HCT116 (cell line): ENCODE data around the gene TLR7. TPM values are rescaled to one million over a fixed set of nuclear protein-coding genes. Genes with fewer than 3 reads are reported as not detected.

ENCODE experiments used
- ATAC-seq: fragments of 200-7000 bp; cut with Tn5 transposase; 2 replicates; pipeline ENCODE4 v1.9.1; 2020; ENCODE audit warnings: mild to moderate bottlenecking, moderate library complexity
- BruUV-seq: library from RNA; stranded (reverse); fragments of 400-500 nt; replicated peaks from 2 replicates; lab custom pipeline; 2021; lab: Mats Ljungman, UMichigan
- CTCF ChIA-PET: fragments of 300-600 bp; sonication (Branson Sonifier 250); formaldehyde crosslinking; loops from one replicate; lab custom pipeline; 2021; ENCODE audit warnings: antibody characterized with exemption; lab: Charles Lee
- POLR2A ChIA-PET: fragments of 300-600, 350-600 bp; sonication (Branson Sonifier 250); formaldehyde crosslinking; loops from one replicate; lab custom pipeline; 2021; ENCODE audit warnings: antibody characterized with exemption; lab: Charles Lee
- RAD21 ChIA-PET, 2 experiments: fragments of 300-600 bp; sonication (Branson Sonifier 250); formaldehyde crosslinking; loops; one replicate each; lab custom pipeline; 2023; ENCODE audit warnings: low total read pairs in 2 of 2; ENCODE audit not compliant: uncharacterized antibody in 2 of 2, unreplicated experiment in 2 of 2, low non-redundant PET in 1 of 2; lab: Charles Lee
- DNase-seq: peaks from one replicate; pipeline ENCODE4 v3.0.0-alpha.2; 2010; ENCODE audit warnings: low read depth, low spot score
- H2AFZ ChIP-seq: fragments of 200-600 bp; shearing (Covaris generic), sonication (generic); 2 replicates; pipeline ENCODE4 v1.6.1; 2017; ENCODE audit warnings: low read depth, mixed run types, mixed read lengths, antibody characterized with exemption, low read length; ENCODE audit not compliant: poor library complexity, severe bottlenecking
- H3K27ac ChIP-seq: 2 replicates; pipeline ENCODE4 v1.5.1; 2012; ENCODE audit warnings: low read depth, low read length
- H3K27me3 ChIP-seq: fragments of 200-600 bp; sonication (generic); 2 replicates; pipeline ENCODE4 v1.6.1; 2016; ENCODE audit warnings: mixed run types, low read length, mixed read lengths; ENCODE audit not compliant: insufficient read depth
- H3K36me3 ChIP-seq, 2 experiments: fragments of 200-500 bp in 1 of 2; fragments of 200-600 bp in 1 of 2; sonication (Bioruptor generic) in 1 of 2; sonication (generic) in 1 of 2; 2 replicates each; pipeline versions ENCODE4 v1.5.1 to v1.6.1; 2014 to 2016; ENCODE audit warnings: low read length in 2 of 2, inconsistent platforms in 1 of 2, mixed read lengths in 1 of 2, mixed run types in 1 of 2; ENCODE audit not compliant: insufficient read depth in 2 of 2, control insufficient read depth in 1 of 2
- H3K4me1 ChIP-seq, 2 experiments: fragments of 200-600 bp in 1 of 2; sonication (generic) in 1 of 2; 2 replicates each; pipeline versions ENCODE4 v1.5.1 to v1.6.1; 2012 to 2017; ENCODE audit warnings: low read length in 2 of 2, inconsistent platforms in 1 of 2, mild to moderate bottlenecking in 1 of 2, mixed read lengths in 1 of 2, mixed run types in 1 of 2, moderate library complexity in 1 of 2; ENCODE audit not compliant: insufficient read depth in 2 of 2, control insufficient read depth in 1 of 2
- H3K4me2 ChIP-seq: fragments of 200-600 bp; sonication (generic); 2 replicates; pipeline ENCODE4 v1.6.1; 2017; ENCODE audit warnings: mixed run types, low read length, mixed read lengths
- H3K4me3 ChIP-seq, 2 experiments: fragments of 200-600 bp in 1 of 2; sonication (generic) in 1 of 2; replicated peaks in 1 of 2; 2 replicates each; pipeline ENCODE4 v1.5.1; 2011 to 2016; ENCODE audit warnings: low read length in 2 of 2, control low read depth in 1 of 2, low read depth in 1 of 2, mild to moderate bottlenecking in 1 of 2, mixed read lengths in 1 of 2, mixed run types in 1 of 2
- H3K79me2 ChIP-seq: fragments of 200-600 bp; sonication (generic); 2 replicates; pipeline ENCODE4 v1.6.1; 2017; ENCODE audit warnings: mild to moderate bottlenecking, mixed run types, low read length, moderate library complexity, mixed read lengths; ENCODE audit not compliant: insufficient read depth
- H3K9ac ChIP-seq: fragments of 200-600 bp; sonication (generic); 2 replicates; pipeline ENCODE4 v1.6.1; 2016; ENCODE audit warnings: low read length, mixed read lengths
- H3K9me2 ChIP-seq: fragments of 200-600 bp; sonication (generic), shearing (Covaris generic); 2 replicates; pipeline ENCODE4 v1.6.1; 2017; ENCODE audit warnings: mixed run types, mild to moderate bottlenecking, moderate library complexity; ENCODE audit not compliant: insufficient read depth
- H3K9me3 ChIP-seq, 2 experiments: fragments of 200-500 bp in 1 of 2; fragments of 200-600 bp in 1 of 2; sonication (Bioruptor generic) in 1 of 2; sonication (generic) in 1 of 2; 2 replicates each; pipeline ENCODE4 v1.6.1; 2014 to 2017; ENCODE audit warnings: low read length in 2 of 2, mixed read lengths in 2 of 2, inconsistent platforms in 1 of 2, low read depth in 1 of 2, mild to moderate bottlenecking in 1 of 2, mixed run types in 1 of 2, moderate library complexity in 1 of 2; ENCODE audit not compliant: control insufficient read depth in 1 of 2, insufficient read depth in 1 of 2
- H4K20me1 ChIP-seq: fragments of 200-600 bp; sonication (generic), shearing (Covaris generic); 2 replicates; pipeline ENCODE4 v1.6.1; 2017; ENCODE audit warnings: mixed run types, mild to moderate bottlenecking, moderate library complexity; ENCODE audit not compliant: insufficient read depth
- CEBPB ChIP-seq: IDR thresholded peaks from 2 replicates; pipeline ENCODE4 v1.6.1; 2012; ENCODE audit warnings: low read depth
- EGR1 ChIP-seq: IDR thresholded peaks from 2 replicates; pipeline ENCODE4 v1.6.1; 2012; ENCODE audit warnings: low read depth
- JUND ChIP-seq: IDR thresholded peaks from 2 replicates; pipeline ENCODE4 v1.6.1; 2012
- POLR2A ChIP-seq: IDR thresholded peaks from 2 replicates; pipeline ENCODE4 v1.7.0; 2011; ENCODE audit warnings: borderline replicate concordance; ENCODE audit not compliant: insufficient read depth, insufficient read length; ENCODE audit errors: extremely low read depth
- SIN3A ChIP-seq: IDR thresholded peaks from 2 replicates; pipeline ENCODE4 v1.6.1; 2012; ENCODE audit warnings: low read depth
- TCF7L2 ChIP-seq: IDR thresholded peaks from 2 replicates; pipeline ENCODE4 v1.7.0; 2011; ENCODE audit warnings: borderline replicate concordance, inconsistent platforms; ENCODE audit not compliant: insufficient read depth, insufficient read length; ENCODE audit errors: extremely low read depth
- YY1 ChIP-seq: IDR thresholded peaks from 2 replicates; pipeline ENCODE4 v1.6.1; 2011; ENCODE audit warnings: low read length, low read depth, moderate library complexity, mild to moderate bottlenecking; ENCODE audit not compliant: insufficient replicate concordance; ENCODE audit errors: extremely low read depth
- ZFX ChIP-seq: fragments of 450-650 bp; IDR thresholded peaks from 2 replicates; pipeline ENCODE4 v1.6.1; 2017
- ZNF274 ChIP-seq: fragments of 200-500 bp; sonication (Bioruptor generic); IDR thresholded peaks from 2 replicates; pipeline ENCODE4 v1.6.1; 2014; ENCODE audit warnings: mild to moderate bottlenecking, low read depth, low read length, inconsistent platforms
- intact Hi-C: fragments of 100-400 bp; cut with micrococcal nuclease; formaldehyde crosslinking; loops from 2 replicates; pipeline ENCODE4 v1.10.0; 2022
- total RNA-seq: library from RNA; stranded (reverse); gene quantifications from one replicate; pipeline ENCODE4 v1.2.1, GENCODE V29; 2021; ENCODE audit not compliant: unreplicated experiment
- TF ChIP-seq, protein P1 (sequence below): IDR thresholded peaks from 2 replicates; pipeline ENCODE4 v1.6.1; 2012
- TF ChIP-seq, protein P2 (sequence below): IDR thresholded peaks from 2 replicates; pipeline ENCODE4 v1.6.1; 2011; ENCODE audit warnings: mild to moderate bottlenecking, low read length, moderate library complexity; ENCODE audit not compliant: insufficient replicate concordance; ENCODE audit errors: extremely low read depth

TLR7 gene
- total RNA-seq, 1 experiment from 2014 or later: not detected

GRCh38 chrX:12817528-12817927 lies 49.3 kb upstream of the TLR7 start:
- Histone ChIP-seq H3K9me2 (no peaks in the 10 kb centered on the region), H2AFZ (no peak overlapping the region), H3K79me2 (no peaks in the 10 kb centered on the region), H3K4me2 (no peak overlapping the region), H3K9me3 (no peaks in the 10 kb centered on the region), H3K4me3 (no peak overlapping the region), H3K9ac (no peak overlapping the region), H3K4me1 (no peaks in the 10 kb centered on the region), H4K20me1 (no peaks in the 10 kb centered on the region), H3K27me3 (no peaks in the 10 kb centered on the region), H3K36me3 (peaks cover 5 to 6% of the 10 kb centered on the region in 2 experiments; a peak in 3 of 4 replicates), H3K27ac (no peak overlapping the region)
- ATAC-seq (no peak), DNase-seq (no peak)
- ChIA-PET CTCF (no interaction called here), POLR2A (no interaction called here), RAD21 (no interaction called here)
- no TSS peak for BruUV-seq
- TF ChIP-seq JUND (no peak), ZNF274 (no peak), TCF7L2 (no peak), SIN3A (no peak), ZFX (no peak), EGR1 (no peak), CEBPB (no peak), YY1 (no peak), POLR2A (no peak)
- TF ChIP-seq, protein P1, sequence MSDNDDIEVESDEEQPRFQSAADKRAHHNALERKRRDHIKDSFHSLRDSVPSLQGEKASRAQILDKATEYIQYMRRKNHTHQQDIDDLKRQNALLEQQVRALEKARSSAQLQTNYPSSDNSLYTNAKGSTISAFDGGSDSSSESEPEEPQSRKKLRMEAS: no peak
- TF ChIP-seq, protein P2, sequence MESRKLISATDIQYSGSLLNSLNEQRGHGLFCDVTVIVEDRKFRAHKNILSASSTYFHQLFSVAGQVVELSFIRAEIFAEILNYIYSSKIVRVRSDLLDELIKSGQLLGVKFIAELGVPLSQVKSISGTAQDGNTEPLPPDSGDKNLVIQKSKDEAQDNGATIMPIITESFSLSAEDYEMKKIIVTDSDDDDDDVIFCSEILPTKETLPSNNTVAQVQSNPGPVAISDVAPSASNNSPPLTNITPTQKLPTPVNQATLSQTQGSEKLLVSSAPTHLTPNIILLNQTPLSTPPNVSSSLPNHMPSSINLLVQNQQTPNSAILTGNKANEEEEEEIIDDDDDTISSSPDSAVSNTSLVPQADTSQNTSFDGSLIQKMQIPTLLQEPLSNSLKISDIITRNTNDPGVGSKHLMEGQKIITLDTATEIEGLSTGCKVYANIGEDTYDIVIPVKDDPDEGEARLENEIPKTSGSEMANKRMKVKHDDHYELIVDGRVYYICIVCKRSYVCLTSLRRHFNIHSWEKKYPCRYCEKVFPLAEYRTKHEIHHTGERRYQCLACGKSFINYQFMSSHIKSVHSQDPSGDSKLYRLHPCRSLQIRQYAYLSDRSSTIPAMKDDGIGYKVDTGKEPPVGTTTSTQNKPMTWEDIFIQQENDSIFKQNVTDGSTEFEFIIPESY: no peak
- intact Hi-C loops: no loop called here
